Activated CD4-positive, CD25-positive, alpha-beta regulatory T cell treated with anti-CD3 and anti-CD28 coated beads, Interleukin-2, amount 50 U/mL, for 16 hours (primary cell): ENCODE data around the gene UNC45B.
"Not testable (repeated sequence)": the region's sequence is repeated elsewhere in the genome, so short reads cannot be mapped to it uniquely, and the experiment has no call there.

Experiments
- DNase-seq: peaks from one replicate; pipeline ENCODE4 v3.0.0-alpha.2; 2020; ENCODE audit warnings: low read depth, low spot score

Gene UNC45B

DNA sequence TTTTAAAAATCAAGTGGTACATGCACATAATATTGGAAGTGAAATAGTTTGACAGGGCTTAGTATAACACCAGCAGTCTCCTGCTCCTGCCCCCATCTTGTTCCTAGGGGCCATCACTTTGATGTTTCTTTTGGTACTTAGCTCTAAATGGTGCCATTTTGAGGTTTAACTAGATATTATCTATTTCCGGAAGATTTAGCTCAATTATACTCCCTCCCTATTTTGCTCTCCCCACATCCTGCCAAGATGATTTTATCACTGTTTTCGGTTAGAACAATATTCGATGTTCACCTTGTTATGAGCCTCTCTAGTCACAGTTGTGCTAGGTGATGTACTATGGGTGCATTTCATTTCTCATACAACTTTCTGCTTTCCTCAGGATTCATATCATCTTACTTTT lies 66.6 kb downstream of the UNC45B start:
- peak; percentile 34 for DNase-seq

- DNase-seq: no peak
Measured at GRCh38 chr17:35214631-35215273, 67.1 kb downstream of the UNC45B start.

DNA sequence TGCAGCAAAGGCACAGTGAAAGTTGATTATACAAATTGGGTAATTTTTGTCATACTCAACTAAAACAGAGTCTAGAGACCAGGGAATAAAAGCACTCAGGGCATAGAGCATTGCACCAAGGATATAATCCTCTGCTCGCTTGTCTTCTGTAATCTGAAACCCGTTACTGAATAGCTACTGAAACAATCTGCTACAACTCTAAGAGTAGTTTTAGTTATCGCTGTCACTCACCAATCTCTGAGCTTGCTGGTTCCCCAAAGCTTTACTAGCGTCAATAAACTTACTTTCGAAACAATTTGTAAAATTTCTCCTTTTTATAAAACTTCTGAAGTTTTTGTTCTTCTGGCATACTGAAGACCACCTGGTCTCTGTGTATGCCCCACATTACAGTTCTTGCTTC lies 69.5 kb downstream of the UNC45B start:
- DNase-seq: no peak

DNA sequence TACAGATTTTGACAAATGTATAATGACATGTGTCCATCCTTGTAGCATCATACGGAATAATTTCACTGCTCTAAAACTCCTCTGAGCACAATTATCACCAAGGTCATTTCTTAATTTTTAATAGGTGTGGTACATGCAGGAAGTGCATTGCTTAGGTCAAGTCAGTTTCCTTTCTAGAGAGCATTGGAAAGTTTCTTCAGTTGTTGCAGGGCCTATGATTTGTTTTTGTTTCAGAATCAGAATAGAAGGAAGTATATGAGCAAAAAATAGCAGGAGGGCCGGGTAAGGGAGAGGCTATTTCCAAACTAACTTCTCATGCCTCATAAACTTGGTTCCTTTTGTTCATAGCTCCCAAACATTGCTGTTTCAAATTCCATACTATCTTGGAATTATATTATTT lies 71.3 kb downstream of the UNC45B start:
- DNase-seq: no peak

- DNase-seq: no peak
Measured at GRCh38 chr17:35222452-35222851, 74.8 kb downstream of the UNC45B start.

- no peak for DNase-seq
Measured at GRCh38 chr17:35224436-35224835, 76.8 kb downstream of the UNC45B start.

GRCh38 chr17:35227546-35227945 lies 79.9 kb downstream of the UNC45B start:
- no peak for DNase-seq

DNA sequence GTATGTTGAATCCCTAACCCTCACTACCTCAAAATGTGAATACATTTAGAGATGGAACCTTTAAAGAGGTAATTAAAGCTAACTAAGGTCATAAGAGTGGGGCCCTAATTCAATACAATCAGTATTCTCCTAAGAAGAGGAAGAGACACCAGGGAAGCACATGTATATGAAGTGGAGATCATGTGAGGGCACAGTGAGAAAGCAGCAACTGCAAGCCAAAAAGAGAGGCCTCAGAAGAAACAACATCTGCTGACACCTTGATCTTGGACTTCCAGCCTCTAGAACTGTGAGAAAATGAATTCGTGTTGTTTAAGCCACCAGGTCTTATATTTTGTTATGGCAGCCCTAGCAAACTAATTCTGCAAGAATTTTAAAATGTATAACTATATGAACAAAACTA lies 82.0 kb downstream of the UNC45B start:
- DNase-seq: no peak

GRCh38 chr17:35234315-35234714 lies 86.7 kb downstream of the UNC45B start:
- DNase-seq: not testable (repeated sequence)

DNA sequence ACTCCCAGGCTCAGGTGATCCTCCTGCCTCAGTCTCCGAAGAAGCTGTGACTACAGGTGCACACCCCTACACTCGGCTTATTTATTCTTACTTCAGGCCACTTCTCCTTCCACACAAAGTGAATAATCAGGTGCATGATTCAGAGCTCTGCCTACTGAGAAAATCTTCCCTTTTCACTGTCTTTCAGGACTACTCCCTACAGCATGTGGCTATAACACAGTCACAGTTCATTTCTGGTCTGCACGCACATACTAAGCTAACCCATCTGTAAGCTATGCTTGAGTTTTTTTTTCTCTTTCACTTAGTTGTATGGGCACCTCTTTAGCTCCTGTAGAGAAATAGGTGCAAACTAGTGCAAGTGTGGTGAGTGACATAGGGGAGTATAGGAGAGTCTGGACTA lies 87.7 kb downstream of the UNC45B start:
- DNase-seq: no peak

DNA sequence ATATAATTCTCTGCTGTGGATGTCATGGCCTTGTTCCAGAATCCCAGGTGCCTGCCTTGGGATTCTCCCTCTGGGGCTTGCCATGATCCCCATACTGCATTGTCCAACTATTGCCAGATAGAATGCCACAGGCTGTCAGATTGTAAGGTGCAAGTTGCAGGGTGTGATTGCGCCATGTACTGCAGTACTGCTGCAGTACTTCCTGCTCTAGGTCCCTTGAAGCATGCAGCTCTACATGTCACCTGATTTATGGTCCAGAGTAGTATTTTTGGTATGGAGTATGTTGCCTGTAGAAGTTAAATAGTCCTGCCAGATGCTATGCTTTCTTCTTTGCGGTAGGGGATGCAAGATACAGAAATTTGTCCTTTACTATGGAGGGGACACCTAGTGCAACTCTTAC lies 88.3 kb downstream of the UNC45B start:
- no peak for DNase-seq

DNA sequence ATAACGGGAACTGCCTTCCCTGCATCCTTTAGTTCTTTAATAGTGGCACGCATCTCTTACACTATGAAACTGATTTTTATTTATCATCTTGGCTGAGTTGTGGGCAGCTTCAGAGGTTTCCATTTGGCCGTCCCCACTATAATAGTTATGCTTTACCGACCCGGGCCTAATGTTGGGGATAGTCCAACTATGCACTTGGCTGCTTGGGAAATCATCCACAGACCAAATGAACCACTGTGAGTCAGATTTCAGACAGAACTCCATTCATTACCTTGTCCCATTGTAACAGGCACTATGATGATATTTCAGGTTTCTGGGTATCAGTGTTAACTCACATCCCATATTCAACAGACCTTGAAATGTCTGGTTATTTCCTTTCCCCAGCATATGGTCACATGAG lies 89.2 kb downstream of the UNC45B start:
- DNase-seq: no peak

GRCh38 chr17:35238821-35239220 lies 91.2 kb downstream of the UNC45B start:
- DNase-seq: no peak
